GM23338 (cell line): ENCODE measurements around the gene CASQ2. TPM values are rescaled to one million over a fixed set of nuclear protein-coding genes. Genes with fewer than 3 reads are reported as not detected.

Experiments used
- ATAC-seq: fragments of 200-7000 bp; cut with Tn5 transposase; 3 replicates; pipeline ENCODE4 v1.9.1; 2020
- DNase-seq: peaks from one replicate; pipeline ENCODE4 v3.0.0-alpha.2; 2015; ENCODE audit warnings: low spot score
- H2AFZ ChIP-seq: fragments of 200-600 bp; sonication (generic); 2 replicates; pipeline ENCODE4 v1.8.0; 2016; ENCODE audit warnings: antibody characterized with exemption, mild to moderate bottlenecking, moderate library complexity
- H3F3A ChIP-seq: fragments of 200-600 bp; sonication (generic); replicated peaks from 2 replicates; pipeline ENCODE4 v1.8.0; 2017; ENCODE audit warnings: antibody characterized with exemption, mixed run types, low read depth
- H3K27ac ChIP-seq: fragments of 200-600 bp; sonication (generic); 2 replicates; pipeline ENCODE4 v1.6.1; 2016; ENCODE audit warnings: low read depth
- H3K27me3 ChIP-seq: fragments of 200-600 bp; sonication (generic); 2 replicates; pipeline ENCODE4 v1.8.0; 2016; ENCODE audit warnings: mild to moderate bottlenecking, mixed run types, moderate library complexity; ENCODE audit not compliant: insufficient read depth
- H3K36me3 ChIP-seq: fragments of 200-600 bp; sonication (generic); 2 replicates; pipeline ENCODE4 v1.8.0; 2016; ENCODE audit warnings: mild to moderate bottlenecking; ENCODE audit not compliant: insufficient read depth
- H3K4me1 ChIP-seq: fragments of 200-600 bp; sonication (generic); 2 replicates; pipeline ENCODE4 v1.8.0; 2016; ENCODE audit warnings: mild to moderate bottlenecking, moderate library complexity; ENCODE audit not compliant: insufficient read depth
- H3K4me2 ChIP-seq: fragments of 200-600 bp; sonication (generic); 2 replicates; pipeline ENCODE4 v1.7.1; 2017; ENCODE audit warnings: mixed run types
- H3K4me3 ChIP-seq: fragments of 200-600 bp; sonication (generic); 2 replicates; pipeline ENCODE4 v1.6.1; 2016; ENCODE audit warnings: mixed run types
- H3K79me2 ChIP-seq: fragments of 200-600 bp; sonication (generic); replicated peaks from 2 replicates; pipeline ENCODE4 v1.8.0; 2017; ENCODE audit warnings: mild to moderate bottlenecking; ENCODE audit not compliant: insufficient read depth
- H3K9me2 ChIP-seq: fragments of 200-600 bp; sonication (generic); 2 replicates; pipeline ENCODE4 v1.8.0; 2017; ENCODE audit not compliant: insufficient read depth
- H4K20me1 ChIP-seq: fragments of 200-600 bp; sonication (generic); replicated peaks from 2 replicates; pipeline ENCODE4 v1.8.0; 2017; ENCODE audit warnings: mild to moderate bottlenecking; ENCODE audit not compliant: insufficient read depth
- H3K27ac Mint-ChIP-seq: 2 replicates; pipeline ENCODE4 v1.8.0; 2020; ENCODE audit warnings: inconsistent platforms, mild to moderate bottlenecking, moderate library complexity, mixed read lengths
- H3K27me3 Mint-ChIP-seq: 3 replicates; pipeline ENCODE4 v1.8.0; 2022; ENCODE audit warnings: low read depth, mild to moderate bottlenecking, moderate library complexity, mixed read lengths, inconsistent platforms; ENCODE audit not compliant: insufficient read depth, poor library complexity
- H3K36me3 Mint-ChIP-seq: 3 replicates; pipeline ENCODE4 v1.8.0; 2021; ENCODE audit warnings: low read depth, mild to moderate bottlenecking, inconsistent platforms, moderate library complexity, mixed read lengths
- H3K4me1 Mint-ChIP-seq: 3 replicates; pipeline ENCODE4 v1.8.0; 2020; ENCODE audit warnings: mild to moderate bottlenecking, inconsistent platforms, mixed read lengths
- H3K4me3 Mint-ChIP-seq: 3 replicates; pipeline ENCODE4 v1.8.0; 2021; ENCODE audit warnings: moderate library complexity, mild to moderate bottlenecking, inconsistent platforms, mixed read lengths
- H3K9me3 Mint-ChIP-seq: 3 replicates; pipeline ENCODE4 v1.8.0; 2020; ENCODE audit warnings: moderate library complexity, mild to moderate bottlenecking, inconsistent platforms, mixed read lengths
- CREB1 ChIP-seq: fragments of 250-450 bp; sonication (Bioruptor Pico); IDR thresholded peaks from 2 replicates; pipeline ENCODE4 v1.5.0; 2020; ENCODE audit warnings: low read depth, mild to moderate bottlenecking, moderate library complexity
- EZH2 ChIP-seq: fragments of 200-600 bp; sonication (generic); IDR thresholded peaks from one replicate; pipeline ENCODE4 v1.8.0; 2017; ENCODE audit warnings: antibody characterized with exemption, mild to moderate bottlenecking, low read depth; ENCODE audit not compliant: unreplicated experiment
- EZH2phosphoT487 ChIP-seq: fragments of 200-600 bp; sonication (generic); IDR thresholded peaks from one replicate; pipeline ENCODE4 v1.8.1; 2018; ENCODE audit warnings: antibody characterized with exemption; ENCODE audit not compliant: unreplicated experiment
- JUNB ChIP-seq: IDR thresholded peaks from one replicate; pipeline ENCODE4 v1.6.1; 2016; ENCODE audit warnings: antibody characterized with exemption; ENCODE audit not compliant: unreplicated experiment
- NANOG ChIP-seq: IDR thresholded peaks from 2 replicates; pipeline ENCODE4 v1.6.1; 2016; ENCODE audit warnings: antibody characterized with exemption, borderline replicate concordance
- POLR2AphosphoS5 ChIP-seq: IDR thresholded peaks from 2 replicates; pipeline ENCODE4 v1.6.1; 2016; ENCODE audit warnings: antibody characterized with exemption, low read depth
- STAT1 ChIP-seq: IDR thresholded peaks from one replicate; pipeline ENCODE4 v1.6.1; 2016; ENCODE audit warnings: antibody characterized with exemption; ENCODE audit not compliant: unreplicated experiment
- ZNF114 ChIP-seq: fragments of 250-450 bp; sonication (Bioruptor Pico); IDR thresholded peaks from 2 replicates; pipeline ENCODE4 v1.5.0; 2020; ENCODE audit warnings: mild to moderate bottlenecking, moderate library complexity
- ZNF331 ChIP-seq: fragments of 250-450 bp; sonication (Bioruptor Pico); IDR thresholded peaks from 2 replicates; pipeline ENCODE4 v1.5.0; 2020; ENCODE audit warnings: low read depth, mild to moderate bottlenecking, moderate library complexity
- polyA plus RNA-seq: library from polyadenylated mRNA; unstranded; fragments of >200 nt; fragmentation: Nextera tagmentation; extraction: Ambion mirVana; gene quantifications from 2 replicates; pipeline ENCODE4 v1.2.1, GENCODE V29; 2016
- total RNA-seq: library from RNA; depleted of rRNA; stranded (reverse); fragments of >200 nt; shearing (Covaris generic); gene quantifications from 2 replicates; pipeline ENCODE4 v1.2.3, GENCODE V29; 2014
- TF ChIP-seq, protein P1 (sequence below), 2 experiments: fragments of 200-600 bp in 1 of 2; sonication (generic) in 1 of 2; conservative IDR thresholded peaks; 2 replicates each; pipeline versions ENCODE4 v1.5.1 to v1.6.1; 2016 to 2017; ENCODE audit warnings: antibody characterized with exemption in 2 of 2, low read depth in 2 of 2, mild to moderate bottlenecking in 2 of 2, moderate library complexity in 1 of 2
- TF ChIP-seq, protein P2 (sequence below): IDR thresholded peaks from 2 replicates; pipeline ENCODE4 v1.6.1; 2016; ENCODE audit warnings: antibody characterized with exemption
- TF ChIP-seq, protein P3 (sequence below): fragments of 250-450 bp; sonication (Bioruptor Pico); IDR thresholded peaks from 2 replicates; pipeline ENCODE4 v1.5.0; 2020; ENCODE audit warnings: mild to moderate bottlenecking, moderate library complexity

Gene CASQ2
- total and polyA plus RNA-seq, 2 experiments from 2014 or later, result not detected

DNA sequence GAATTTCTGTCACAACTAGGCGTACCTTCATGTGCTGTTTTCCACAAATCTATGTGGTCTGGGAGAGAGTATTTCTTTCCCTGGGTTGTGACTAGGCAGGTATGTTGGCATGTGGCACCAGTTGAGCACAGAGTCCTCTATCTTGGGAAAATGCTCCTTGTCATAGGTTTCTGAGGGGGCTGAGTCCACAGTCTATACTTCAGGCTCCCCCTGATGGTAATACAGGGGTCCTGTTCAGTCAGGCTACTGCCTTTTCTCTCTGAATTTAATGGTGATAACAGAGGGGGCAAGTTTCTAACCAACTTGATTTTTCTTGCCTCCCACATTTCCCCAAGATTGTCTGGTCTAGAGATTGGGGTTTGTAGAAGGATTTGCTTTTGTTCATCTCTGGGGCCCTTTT, 90.9 kb downstream of the CASQ2 start:
- Histone ChIP-seq H3K27ac (0 out of 2 replicates have a peak overlapping the region, but pooled peaks have one; percentile 69), H3K79me2 (peaks cover 6% of the 10 kb centered on the region; the same call in 1 of the 2 replicates), H3K4me3 (no peak overlapping the region), H3K9me2 (no peaks in the 10 kb centered on the region), H3K36me3 (no peaks in the 10 kb centered on the region), H3F3A (no peaks in the 10 kb centered on the region), H3K4me1 (no peaks in the 10 kb centered on the region), H4K20me1 (peaks cover 5% of the 10 kb centered on the region; the same call in 1 of the 2 replicates), H2AFZ (no peak overlapping the region), H3K4me2 (no peak overlapping the region), H3K27me3 (no peaks in the 10 kb centered on the region)
- TF ChIP-seq, protein P1, sequence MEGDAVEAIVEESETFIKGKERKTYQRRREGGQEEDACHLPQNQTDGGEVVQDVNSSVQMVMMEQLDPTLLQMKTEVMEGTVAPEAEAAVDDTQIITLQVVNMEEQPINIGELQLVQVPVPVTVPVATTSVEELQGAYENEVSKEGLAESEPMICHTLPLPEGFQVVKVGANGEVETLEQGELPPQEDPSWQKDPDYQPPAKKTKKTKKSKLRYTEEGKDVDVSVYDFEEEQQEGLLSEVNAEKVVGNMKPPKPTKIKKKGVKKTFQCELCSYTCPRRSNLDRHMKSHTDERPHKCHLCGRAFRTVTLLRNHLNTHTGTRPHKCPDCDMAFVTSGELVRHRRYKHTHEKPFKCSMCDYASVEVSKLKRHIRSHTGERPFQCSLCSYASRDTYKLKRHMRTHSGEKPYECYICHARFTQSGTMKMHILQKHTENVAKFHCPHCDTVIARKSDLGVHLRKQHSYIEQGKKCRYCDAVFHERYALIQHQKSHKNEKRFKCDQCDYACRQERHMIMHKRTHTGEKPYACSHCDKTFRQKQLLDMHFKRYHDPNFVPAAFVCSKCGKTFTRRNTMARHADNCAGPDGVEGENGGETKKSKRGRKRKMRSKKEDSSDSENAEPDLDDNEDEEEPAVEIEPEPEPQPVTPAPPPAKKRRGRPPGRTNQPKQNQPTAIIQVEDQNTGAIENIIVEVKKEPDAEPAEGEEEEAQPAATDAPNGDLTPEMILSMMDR (conservative IDR thresholded peaks at IDR 0.05; ENCODE audit: low read depth in 2 of 2), result peak; percentile 40 to 56
- TF ChIP-seq, protein P2, sequence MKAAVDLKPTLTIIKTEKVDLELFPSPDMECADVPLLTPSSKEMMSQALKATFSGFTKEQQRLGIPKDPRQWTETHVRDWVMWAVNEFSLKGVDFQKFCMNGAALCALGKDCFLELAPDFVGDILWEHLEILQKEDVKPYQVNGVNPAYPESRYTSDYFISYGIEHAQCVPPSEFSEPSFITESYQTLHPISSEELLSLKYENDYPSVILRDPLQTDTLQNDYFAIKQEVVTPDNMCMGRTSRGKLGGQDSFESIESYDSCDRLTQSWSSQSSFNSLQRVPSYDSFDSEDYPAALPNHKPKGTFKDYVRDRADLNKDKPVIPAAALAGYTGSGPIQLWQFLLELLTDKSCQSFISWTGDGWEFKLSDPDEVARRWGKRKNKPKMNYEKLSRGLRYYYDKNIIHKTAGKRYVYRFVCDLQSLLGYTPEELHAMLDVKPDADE, result no peak
- no peak for TF ChIP-seq JUNB
- TF ChIP-seq STAT1, result no peak
- TF ChIP-seq CREB1 (CRISPR knock-in tag), result no peak
- no peaks in the 10 kb centered on the region for H3K9me3 Mint-ChIP-seq
- peaks cover 2% of the 10 kb centered on the region for H3K27me3 Mint-ChIP-seq
- peak overlapping the region; percentile 85 for H3K27ac Mint-ChIP-seq
- DNase-seq, result peak; percentile 37
- peak; percentile 68 for ATAC-seq
- no peak overlapping the region for H3K4me3 Mint-ChIP-seq
- peaks cover 10% of the 10 kb centered on the region for H3K4me1 Mint-ChIP-seq
- no peaks in the 10 kb centered on the region; the same call in 1 of the 3 replicates for H3K36me3 Mint-ChIP-seq

DNA sequence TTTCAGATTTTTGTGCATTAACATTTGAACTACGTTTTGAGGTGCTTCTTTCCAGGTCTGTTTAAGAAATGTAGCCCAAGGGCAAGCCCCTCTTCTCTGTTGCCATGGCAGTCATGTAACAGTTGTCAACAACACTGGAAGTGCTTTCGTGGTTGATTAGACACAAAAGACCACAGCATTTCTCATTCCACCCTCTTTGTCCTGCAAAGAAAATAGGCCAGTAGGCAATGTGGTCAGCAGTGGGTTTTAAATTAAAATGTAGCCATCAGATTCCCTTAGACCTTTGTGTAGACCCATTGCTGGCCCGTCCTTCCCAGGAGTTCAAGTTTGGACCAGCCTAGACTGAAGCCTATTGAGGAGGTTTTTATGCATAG, 91.3 kb downstream of the CASQ2 start:
- no peak overlapping the region for H3K27ac ChIP-seq
- TF ChIP-seq EZH2 (no peak), EZH2phosphoT487 (no peak), STAT1 (no peak), CREB1 (CRISPR knock-in tag) (no peak), ZNF114 (CRISPR knock-in tag) (no peak), JUNB (no peak), ZNF331 (CRISPR knock-in tag) (no peak), POLR2AphosphoS5 (no peak), NANOG (no peak)
- TF ChIP-seq, protein P3, sequence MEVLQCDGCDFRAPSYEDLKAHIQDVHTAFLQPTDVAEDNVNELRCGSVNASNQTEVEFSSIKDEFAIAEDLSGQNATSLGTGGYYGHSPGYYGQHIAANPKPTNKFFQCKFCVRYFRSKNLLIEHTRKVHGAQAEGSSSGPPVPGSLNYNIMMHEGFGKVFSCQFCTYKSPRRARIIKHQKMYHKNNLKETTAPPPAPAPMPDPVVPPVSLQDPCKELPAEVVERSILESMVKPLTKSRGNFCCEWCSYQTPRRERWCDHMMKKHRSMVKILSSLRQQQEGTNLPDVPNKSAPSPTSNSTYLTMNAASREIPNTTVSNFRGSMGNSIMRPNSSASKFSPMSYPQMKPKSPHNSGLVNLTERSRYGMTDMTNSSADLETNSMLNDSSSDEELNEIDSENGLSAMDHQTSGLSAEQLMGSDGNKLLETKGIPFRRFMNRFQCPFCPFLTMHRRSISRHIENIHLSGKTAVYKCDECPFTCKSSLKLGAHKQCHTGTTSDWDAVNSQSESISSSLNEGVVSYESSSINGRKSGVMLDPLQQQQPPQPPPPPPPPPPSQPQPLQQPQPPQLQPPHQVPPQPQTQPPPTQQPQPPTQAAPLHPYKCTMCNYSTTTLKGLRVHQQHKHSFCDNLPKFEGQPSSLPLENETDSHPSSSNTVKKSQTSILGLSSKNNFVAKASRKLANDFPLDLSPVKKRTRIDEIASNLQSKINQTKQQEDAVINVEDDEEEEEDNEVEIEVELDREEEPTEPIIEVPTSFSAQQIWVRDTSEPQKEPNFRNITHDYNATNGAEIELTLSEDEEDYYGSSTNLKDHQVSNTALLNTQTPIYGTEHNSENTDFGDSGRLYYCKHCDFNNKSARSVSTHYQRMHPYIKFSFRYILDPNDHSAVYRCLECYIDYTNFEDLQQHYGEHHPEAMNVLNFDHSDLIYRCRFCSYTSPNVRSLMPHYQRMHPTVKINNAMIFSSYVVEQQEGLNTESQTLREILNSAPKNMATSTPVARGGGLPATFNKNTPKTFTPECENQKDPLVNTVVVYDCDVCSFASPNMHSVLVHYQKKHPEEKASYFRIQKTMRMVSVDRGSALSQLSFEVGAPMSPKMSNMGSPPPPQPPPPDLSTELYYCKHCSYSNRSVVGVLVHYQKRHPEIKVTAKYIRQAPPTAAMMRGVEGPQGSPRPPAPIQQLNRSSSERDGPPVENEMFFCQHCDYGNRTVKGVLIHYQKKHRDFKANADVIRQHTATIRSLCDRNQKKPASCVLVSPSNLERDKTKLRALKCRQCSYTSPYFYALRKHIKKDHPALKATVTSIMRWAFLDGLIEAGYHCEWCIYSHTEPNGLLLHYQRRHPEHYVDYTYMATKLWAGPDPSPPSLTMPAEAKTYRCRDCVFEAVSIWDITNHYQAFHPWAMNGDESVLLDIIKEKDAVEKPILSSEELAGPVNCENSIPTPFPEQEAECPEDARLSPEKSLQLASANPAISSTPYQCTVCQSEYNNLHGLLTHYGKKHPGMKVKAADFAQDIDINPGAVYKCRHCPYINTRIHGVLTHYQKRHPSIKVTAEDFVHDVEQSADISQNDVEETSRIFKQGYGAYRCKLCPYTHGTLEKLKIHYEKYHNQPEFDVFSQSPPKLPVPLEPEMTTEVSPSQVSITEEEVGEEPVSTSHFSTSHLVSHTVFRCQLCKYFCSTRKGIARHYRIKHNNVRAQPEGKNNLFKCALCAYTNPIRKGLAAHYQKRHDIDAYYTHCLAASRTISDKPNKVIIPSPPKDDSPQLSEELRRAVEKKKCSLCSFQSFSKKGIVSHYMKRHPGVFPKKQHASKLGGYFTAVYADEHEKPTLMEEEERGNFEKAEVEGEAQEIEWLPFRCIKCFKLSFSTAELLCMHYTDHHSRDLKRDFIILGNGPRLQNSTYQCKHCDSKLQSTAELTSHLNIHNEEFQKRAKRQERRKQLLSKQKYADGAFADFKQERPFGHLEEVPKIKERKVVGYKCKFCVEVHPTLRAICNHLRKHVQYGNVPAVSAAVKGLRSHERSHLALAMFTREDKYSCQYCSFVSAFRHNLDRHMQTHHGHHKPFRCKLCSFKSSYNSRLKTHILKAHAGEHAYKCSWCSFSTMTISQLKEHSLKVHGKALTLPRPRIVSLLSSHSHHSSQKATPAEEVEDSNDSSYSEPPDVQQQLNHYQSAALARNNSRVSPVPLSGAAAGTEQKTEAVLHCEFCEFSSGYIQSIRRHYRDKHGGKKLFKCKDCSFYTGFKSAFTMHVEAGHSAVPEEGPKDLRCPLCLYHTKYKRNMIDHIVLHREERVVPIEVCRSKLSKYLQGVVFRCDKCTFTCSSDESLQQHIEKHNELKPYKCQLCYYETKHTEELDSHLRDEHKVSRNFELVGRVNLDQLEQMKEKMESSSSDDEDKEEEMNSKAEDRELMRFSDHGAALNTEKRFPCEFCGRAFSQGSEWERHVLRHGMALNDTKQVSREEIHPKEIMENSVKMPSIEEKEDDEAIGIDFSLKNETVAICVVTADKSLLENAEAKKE (CRISPR knock-in tag), result no peak

More for the DNA sequence above, 91.3 kb downstream of the CASQ2 start:
- Mint-ChIP-seq H3K4me3 (no peak overlapping the region), H3K27ac (peak overlapping the region; percentile 85; the same call in 1 of the 2 replicates), H3K36me3 (no peaks in the 10 kb centered on the region; the same call in 1 of the 3 replicates), H3K9me3 (no peaks in the 10 kb centered on the region), H3K4me1 (peaks cover 10% of the 10 kb centered on the region), H3K27me3 (peaks cover 2% of the 10 kb centered on the region)
- H3K4me1 ChIP-seq, result no peaks in the 10 kb centered on the region
- H4K20me1 ChIP-seq, result peaks cover 5% of the 10 kb centered on the region; the same call in 1 of the 2 replicates
- no peak overlapping the region for H2AFZ ChIP-seq
- H3K9me2 ChIP-seq, result no peaks in the 10 kb centered on the region
- peaks cover 6% of the 10 kb centered on the region; the same call in 1 of the 2 replicates for H3K79me2 ChIP-seq
- no peaks in the 10 kb centered on the region for H3K27me3 ChIP-seq
- no peaks in the 10 kb centered on the region for H3F3A ChIP-seq
- H3K36me3 ChIP-seq, result no peaks in the 10 kb centered on the region
- ATAC-seq (peak; percentile 18), DNase-seq (peak; percentile 64)
- no peak overlapping the region for H3K4me2 ChIP-seq
- H3K4me3 ChIP-seq, result no peak overlapping the region
